Measurements from ENCODE around the gene REL.
"Not testable (repeated sequence)": the region's sequence is repeated elsewhere in the genome, so short reads cannot be mapped to it uniquely, and the experiment has no call there.

REL gene

DNA sequence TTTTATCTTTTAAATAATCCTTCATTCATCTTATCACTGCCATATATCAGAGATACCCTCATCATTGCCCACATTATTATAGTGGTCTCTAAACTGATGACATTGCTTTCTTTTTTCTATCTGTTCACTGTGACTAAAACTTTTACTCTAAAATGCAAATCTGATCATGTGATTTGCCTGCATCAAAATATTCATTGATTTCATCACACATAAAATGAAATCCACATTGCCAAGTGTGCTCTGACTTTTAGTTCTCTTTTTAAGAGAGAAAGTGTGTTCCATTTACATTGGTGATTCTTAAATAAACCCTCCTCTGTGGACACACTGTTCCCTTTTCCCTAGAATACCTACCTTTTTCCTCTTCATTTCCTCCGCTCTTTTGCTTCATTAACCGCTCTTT is 7.5 kb downstream of the REL start:
- Histone ChIP-seq H3K9ac (ENCODE audit: low read depth, low read length) (no peak overlapping the region), H3K36me3 (ENCODE audit: control insufficient read depth, insufficient read depth, low read length) (no peaks in the 10 kb centered on the region), H3K9me3 (ENCODE audit: control insufficient read depth, insufficient read depth, low read length) (no peaks in the 10 kb centered on the region), H3K27ac (ENCODE audit: low read depth, low read length) (no peak overlapping the region), H3K27me3 (ENCODE audit: control insufficient read depth, insufficient read depth, low read length) (no peaks in the 10 kb centered on the region), H3K4me1 (ENCODE audit: control insufficient read depth, insufficient read depth, low read length) (peaks cover 7% of the 10 kb centered on the region; the same call in 1 of the 2 replicates), H3K4me3 (ENCODE audit: low read depth, low read length) (no peak overlapping the region)

DNA sequence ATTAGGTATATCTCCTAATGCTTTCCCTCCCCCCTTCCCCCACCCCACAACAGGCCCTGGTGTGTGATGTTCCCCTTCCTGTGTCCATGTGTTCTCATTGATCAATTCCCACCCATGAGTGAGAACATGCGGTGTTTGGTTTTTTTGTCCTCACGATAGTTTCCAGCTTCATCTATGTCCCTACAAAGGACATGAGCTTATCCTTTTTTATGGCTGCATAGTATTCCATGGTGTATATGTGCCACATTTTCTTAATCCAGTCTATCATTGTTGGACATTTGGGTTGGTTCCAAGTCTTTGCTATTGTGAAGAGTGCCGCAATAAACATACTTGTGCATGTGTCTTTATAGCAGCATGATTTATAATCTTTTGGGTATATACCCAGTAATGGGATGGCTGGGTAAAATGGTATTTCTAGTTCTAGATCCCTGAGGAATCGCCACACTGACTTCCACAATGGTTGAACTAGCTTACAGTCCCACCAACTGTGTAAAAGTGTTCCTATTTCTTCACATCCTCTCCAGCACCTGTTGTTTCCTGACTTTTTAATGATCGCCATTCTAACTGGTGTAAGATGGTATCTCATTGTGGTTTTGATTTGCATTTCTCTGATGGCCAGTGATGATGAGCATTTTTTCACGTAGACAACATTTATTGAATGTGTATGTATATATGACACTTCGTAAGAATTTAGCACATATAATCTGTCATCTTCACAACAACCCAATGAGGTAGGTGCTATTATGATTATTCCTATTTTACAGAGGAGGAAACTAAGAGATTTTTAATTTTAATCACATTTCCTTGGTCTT is 8.4 kb downstream of the REL start:
- H3K9ac ChIP-seq (ENCODE audit: low read depth, low read length); H3K4me3 ChIP-seq (ENCODE audit: low read depth, low read length); H3K27ac ChIP-seq (ENCODE audit: low read depth, low read length); H3K36me3 ChIP-seq (ENCODE audit: control insufficient read depth, insufficient read depth, low read length); H3K27me3 ChIP-seq (ENCODE audit: control insufficient read depth, insufficient read depth, low read length); H3K9me3 ChIP-seq (ENCODE audit: control insufficient read depth, insufficient read depth, low read length); H3K4me1 ChIP-seq (ENCODE audit: control insufficient read depth, insufficient read depth, low read length): not testable (repeated sequence)

DNA sequence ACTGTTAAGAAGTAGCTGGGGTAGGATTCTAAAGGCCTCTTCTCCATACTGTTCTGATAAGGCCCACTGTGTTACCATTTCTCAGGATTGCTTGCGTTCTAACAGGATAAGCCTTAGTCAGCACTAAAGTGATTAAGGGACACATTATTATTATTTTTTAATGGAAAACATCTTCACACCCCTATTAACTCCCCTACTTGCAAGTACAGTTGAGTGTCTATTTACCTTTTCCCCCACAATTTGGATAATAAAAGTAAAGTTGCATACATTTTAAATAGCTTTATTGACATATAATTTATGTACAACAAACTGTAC is 9.0 kb downstream of the REL start:
- Histone ChIP-seq H3K4me3 (ENCODE audit: low read depth, low read length) (no peak overlapping the region), H3K27ac (ENCODE audit: low read depth, low read length) (no peak overlapping the region), H3K9me3 (ENCODE audit: control insufficient read depth, insufficient read depth, low read length) (no peaks in the 10 kb centered on the region), H3K4me1 (ENCODE audit: control insufficient read depth, insufficient read depth, low read length) (0 out of 2 replicates have a peak, but pooled peaks cover 2% of the 10 kb centered on the region), H3K9ac (ENCODE audit: low read depth, low read length) (no peak overlapping the region), H3K27me3 (ENCODE audit: control insufficient read depth, insufficient read depth, low read length) (no peaks in the 10 kb centered on the region), H3K36me3 (ENCODE audit: control insufficient read depth, insufficient read depth, low read length) (peaks cover 3% of the 10 kb centered on the region; the same call in 1 of the 2 replicates)

DNA sequence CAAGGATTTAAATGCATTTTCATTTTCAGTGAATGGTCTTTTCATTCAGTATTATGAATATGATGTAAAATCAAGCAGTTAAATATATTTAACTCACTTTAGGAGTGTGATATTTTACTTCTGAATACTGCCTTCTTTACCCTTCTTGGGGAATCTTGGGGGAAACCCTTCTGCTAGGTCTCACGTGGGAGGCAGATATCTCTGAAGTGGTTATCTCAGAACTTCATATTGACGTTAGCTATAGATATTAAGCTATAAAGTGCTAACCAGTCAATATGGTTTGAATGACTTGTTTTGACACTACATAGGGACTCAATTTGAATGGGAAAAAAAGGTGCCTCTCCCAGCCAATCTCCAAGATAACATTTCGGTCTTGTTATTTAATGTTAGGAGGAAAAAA is 9.8 kb downstream of the REL start:
- Histone ChIP-seq H3K9me3 (ENCODE audit: control insufficient read depth, insufficient read depth, low read length) (no peaks in the 10 kb centered on the region), H3K36me3 (ENCODE audit: control insufficient read depth, insufficient read depth, low read length) (peaks cover 3% of the 10 kb centered on the region; the same call in 1 of the 2 replicates), H3K27me3 (ENCODE audit: control insufficient read depth, insufficient read depth, low read length) (no peaks in the 10 kb centered on the region), H3K27ac (ENCODE audit: low read depth, low read length) (no peak overlapping the region), H3K4me3 (ENCODE audit: low read depth, low read length) (no peak overlapping the region), H3K9ac (ENCODE audit: low read depth, low read length) (no peak overlapping the region), H3K4me1 (ENCODE audit: control insufficient read depth, insufficient read depth, low read length) (no peaks in the 10 kb centered on the region)

DNA sequence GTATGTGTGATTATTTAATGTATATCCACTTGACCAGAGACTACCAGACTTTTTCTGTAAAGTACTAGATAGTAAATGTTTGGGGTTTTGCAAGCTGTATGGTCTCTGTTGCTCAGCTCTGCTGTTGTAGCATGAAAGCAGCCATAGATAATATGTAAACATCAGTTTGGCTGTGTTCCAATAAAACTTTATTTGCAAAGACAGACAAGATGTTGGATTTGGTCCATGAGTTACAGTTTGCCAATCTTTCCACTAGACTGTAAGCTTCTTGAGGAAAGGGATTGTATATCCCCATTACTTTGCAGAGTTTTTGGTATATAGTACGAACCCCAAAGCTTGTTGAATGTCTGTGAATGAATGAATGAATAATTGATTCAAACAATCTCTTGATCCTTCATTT is 17.2 kb downstream of the REL start:
- Histone ChIP-seq H3K36me3 (ENCODE audit: control insufficient read depth, insufficient read depth, low read length) (peaks cover 9% of the 10 kb centered on the region; the same call in 1 of the 2 replicates), H3K27me3 (ENCODE audit: control insufficient read depth, insufficient read depth, low read length) (no peaks in the 10 kb centered on the region), H3K9ac (ENCODE audit: low read depth, low read length) (no peak overlapping the region), H3K9me3 (ENCODE audit: control insufficient read depth, insufficient read depth, low read length) (no peaks in the 10 kb centered on the region), H3K27ac (ENCODE audit: low read depth, low read length) (no peak overlapping the region), H3K4me1 (ENCODE audit: control insufficient read depth, insufficient read depth, low read length) (no peaks in the 10 kb centered on the region), H3K4me3 (ENCODE audit: low read depth, low read length) (no peak overlapping the region)

DNA sequence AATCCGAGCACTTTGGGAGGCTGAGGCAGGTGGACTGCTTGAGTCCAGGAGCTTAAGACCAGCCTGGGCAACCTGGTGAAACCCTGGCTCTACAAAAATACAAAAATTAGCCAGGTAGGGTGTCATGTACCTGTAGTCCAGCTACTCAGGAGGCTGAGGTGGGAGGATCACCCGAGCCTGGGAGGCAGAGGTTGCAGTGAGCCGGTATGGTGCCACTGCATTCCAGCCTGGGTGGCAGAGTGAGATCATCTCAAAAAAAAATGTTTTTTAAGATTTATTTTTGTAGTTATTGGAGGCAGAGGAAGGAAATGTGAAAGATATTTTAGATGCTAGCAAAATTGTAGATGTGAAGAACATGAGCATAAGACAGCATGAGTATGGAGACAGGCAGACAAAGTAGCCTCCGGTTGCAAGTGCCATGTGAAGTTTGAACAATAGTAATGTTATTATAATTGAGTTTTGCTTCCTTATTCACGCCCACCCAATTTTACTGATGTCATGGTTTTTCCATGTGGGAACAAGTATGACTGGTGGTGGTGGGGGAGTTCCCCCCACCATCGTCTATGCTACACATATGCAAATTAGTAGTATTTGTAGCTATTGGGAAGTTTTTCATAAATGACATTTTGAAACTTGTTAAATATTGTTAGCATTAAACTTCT is 18.0 kb downstream of the REL start:
- H3K4me1 ChIP-seq (ENCODE audit: control insufficient read depth, insufficient read depth, low read length) = no peaks in the 10 kb centered on the region
- H3K36me3 ChIP-seq (ENCODE audit: control insufficient read depth, insufficient read depth, low read length) = peaks cover 7% of the 10 kb centered on the region; the same call in 1 of the 2 replicates
- H3K9me3 ChIP-seq (ENCODE audit: control insufficient read depth, insufficient read depth, low read length) = no peaks in the 10 kb centered on the region
- H3K9ac ChIP-seq (ENCODE audit: low read depth, low read length) = no peak overlapping the region
- H3K27me3 ChIP-seq (ENCODE audit: control insufficient read depth, insufficient read depth, low read length) = no peaks in the 10 kb centered on the region
- no peak overlapping the region for H3K27ac ChIP-seq (ENCODE audit: low read depth, low read length)
- no peak overlapping the region for H3K4me3 ChIP-seq (ENCODE audit: low read depth, low read length)

DNA sequence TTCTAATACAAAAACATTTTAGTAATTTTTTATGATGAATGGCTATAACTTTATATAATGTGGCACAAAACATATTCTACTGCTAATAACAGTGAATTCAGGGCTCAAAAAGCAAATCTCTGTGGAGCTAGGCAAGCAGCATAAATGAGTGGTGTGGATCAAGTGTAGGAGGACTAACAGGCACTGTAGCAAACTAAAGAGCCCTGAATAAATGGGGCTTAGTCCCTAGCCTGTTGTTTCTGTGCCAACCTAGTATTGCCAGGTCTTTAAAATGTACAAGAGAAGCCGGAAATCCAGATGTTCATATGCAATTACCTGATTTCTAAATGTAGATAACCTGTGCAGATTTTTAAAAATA is 18.5 kb downstream of the REL start:
- H3K9me3 ChIP-seq (ENCODE audit: control insufficient read depth, insufficient read depth, low read length) = no peaks in the 10 kb centered on the region
- no peak overlapping the region for H3K9ac ChIP-seq (ENCODE audit: low read depth, low read length)
- H3K27ac ChIP-seq (ENCODE audit: low read depth, low read length) = no peak overlapping the region
- H3K4me1 ChIP-seq (ENCODE audit: control insufficient read depth, insufficient read depth, low read length) = no peaks in the 10 kb centered on the region
- H3K27me3 ChIP-seq (ENCODE audit: control insufficient read depth, insufficient read depth, low read length) = no peaks in the 10 kb centered on the region
- no peak overlapping the region for H3K4me3 ChIP-seq (ENCODE audit: low read depth, low read length)
- 0 out of 2 replicates have a peak, but pooled peaks cover 5% of the 10 kb centered on the region for H3K36me3 ChIP-seq (ENCODE audit: control insufficient read depth, insufficient read depth, low read length)

DNA sequence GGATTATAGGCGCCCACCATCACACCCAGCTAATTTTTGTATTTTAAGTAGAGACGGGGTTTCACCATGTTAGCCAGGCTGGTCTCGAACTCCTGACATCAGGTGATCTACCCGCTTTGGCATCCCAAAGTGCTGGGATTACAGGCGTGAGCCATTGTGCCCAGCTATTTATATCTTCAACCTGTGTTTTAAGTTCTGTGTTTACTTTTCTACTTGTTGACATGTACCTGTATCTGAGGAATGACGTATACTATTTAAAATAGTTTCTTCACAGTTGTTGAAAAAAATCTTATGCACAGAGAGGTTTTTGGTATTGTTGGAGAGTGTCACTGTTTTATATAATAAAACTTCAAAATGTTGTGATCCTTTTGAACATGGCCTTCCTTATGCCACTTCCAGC is 19.9 kb downstream of the REL start:
- not testable (repeated sequence) for H3K27me3 ChIP-seq (ENCODE audit: control insufficient read depth, insufficient read depth, low read length); H3K4me1 ChIP-seq (ENCODE audit: control insufficient read depth, insufficient read depth, low read length); H3K4me3 ChIP-seq (ENCODE audit: low read depth, low read length); H3K27ac ChIP-seq (ENCODE audit: low read depth, low read length); H3K36me3 ChIP-seq (ENCODE audit: control insufficient read depth, insufficient read depth, low read length); H3K9ac ChIP-seq (ENCODE audit: low read depth, low read length); H3K9me3 ChIP-seq (ENCODE audit: control insufficient read depth, insufficient read depth, low read length)

DNA sequence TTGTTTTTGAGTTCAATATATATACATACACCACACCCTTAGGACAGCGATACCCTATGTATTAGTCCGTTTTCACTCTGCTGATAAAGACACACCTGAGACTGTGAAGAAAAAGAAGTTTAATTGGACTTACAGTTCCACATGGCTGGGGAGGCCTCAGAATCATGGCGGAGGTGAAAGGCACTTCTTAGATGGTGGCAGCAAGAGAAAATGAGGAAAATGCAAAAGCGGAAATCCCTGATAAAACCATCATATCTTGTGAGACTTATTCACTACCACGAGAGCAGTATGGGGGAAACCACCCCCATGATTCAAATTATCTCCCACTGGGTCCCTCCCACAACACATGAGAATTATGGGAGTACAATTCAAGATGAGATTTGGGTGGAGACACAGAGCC is 24.5 kb downstream of the REL start:
- H3K27me3 ChIP-seq (ENCODE audit: control insufficient read depth, insufficient read depth, low read length); H3K4me3 ChIP-seq (ENCODE audit: low read depth, low read length); H3K4me1 ChIP-seq (ENCODE audit: control insufficient read depth, insufficient read depth, low read length); H3K9ac ChIP-seq (ENCODE audit: low read depth, low read length); H3K36me3 ChIP-seq (ENCODE audit: control insufficient read depth, insufficient read depth, low read length); H3K9me3 ChIP-seq (ENCODE audit: control insufficient read depth, insufficient read depth, low read length); H3K27ac ChIP-seq (ENCODE audit: low read depth, low read length): not testable (repeated sequence)

DNA sequence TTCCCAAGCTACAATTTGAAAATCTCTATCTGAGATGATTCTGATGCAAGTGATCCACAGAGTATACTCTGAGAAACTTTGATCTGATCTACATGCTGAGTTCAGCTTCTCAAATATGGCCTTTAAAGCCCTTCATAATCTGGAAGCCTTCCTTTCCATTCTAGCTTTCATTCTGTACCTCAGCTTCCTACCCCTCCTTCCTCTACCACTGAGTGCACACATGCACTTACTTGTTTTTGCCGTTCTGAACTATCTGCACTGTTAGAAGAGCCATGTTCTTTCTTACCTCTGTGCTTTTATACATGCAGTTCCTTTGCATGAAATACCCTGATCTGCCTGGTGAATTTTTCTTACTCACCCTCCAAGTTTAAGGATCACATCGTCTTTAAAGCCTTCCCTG is 25.0 kb downstream of the REL start:
- Histone ChIP-seq H3K9me3 (ENCODE audit: control insufficient read depth, insufficient read depth, low read length) (no peaks in the 10 kb centered on the region), H3K9ac (ENCODE audit: low read depth, low read length) (no peak overlapping the region), H3K27me3 (ENCODE audit: control insufficient read depth, insufficient read depth, low read length) (no peaks in the 10 kb centered on the region), H3K27ac (ENCODE audit: low read depth, low read length) (no peak overlapping the region), H3K4me1 (ENCODE audit: control insufficient read depth, insufficient read depth, low read length) (no peaks in the 10 kb centered on the region), H3K36me3 (ENCODE audit: control insufficient read depth, insufficient read depth, low read length) (0 out of 2 replicates have a peak, but pooled peaks cover 5% of the 10 kb centered on the region), H3K4me3 (ENCODE audit: low read depth, low read length) (no peak overlapping the region)

DNA sequence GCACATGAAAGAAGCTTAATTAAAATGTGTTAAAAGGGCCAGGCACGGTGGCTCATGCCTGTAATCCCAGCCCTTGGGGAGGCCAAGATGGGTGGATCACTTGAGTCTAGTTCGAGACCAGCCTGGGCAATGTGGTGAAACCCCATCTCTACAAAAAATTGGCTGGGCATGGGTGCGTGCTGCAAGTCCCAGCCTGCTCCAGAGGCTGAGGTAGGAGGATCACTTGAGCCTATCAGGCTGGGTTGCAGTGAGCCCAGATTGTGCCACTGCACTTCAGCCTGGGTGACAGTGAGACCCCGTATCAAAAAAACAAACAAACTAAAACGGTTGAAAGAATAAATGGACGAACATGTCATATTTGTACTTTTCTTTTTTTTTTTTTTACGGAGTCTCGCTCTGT is 26.0 kb downstream of the REL start:
- H3K4me1 ChIP-seq (ENCODE audit: control insufficient read depth, insufficient read depth, low read length) = no peaks in the 10 kb centered on the region
- no peaks in the 10 kb centered on the region for H3K27me3 ChIP-seq (ENCODE audit: control insufficient read depth, insufficient read depth, low read length)
- H3K27ac ChIP-seq (ENCODE audit: low read depth, low read length) = no peak overlapping the region
- H3K4me3 ChIP-seq (ENCODE audit: low read depth, low read length) = no peak overlapping the region
- no peak overlapping the region for H3K9ac ChIP-seq (ENCODE audit: low read depth, low read length)
- H3K36me3 ChIP-seq (ENCODE audit: control insufficient read depth, insufficient read depth, low read length) = no peaks in the 10 kb centered on the region
- H3K9me3 ChIP-seq (ENCODE audit: control insufficient read depth, insufficient read depth, low read length) = no peaks in the 10 kb centered on the region
